NCI-H510A (cell line): Measurements from ENCODE around the gene SIPA1L3.
"Not testable (repeated sequence)": the region's sequence is repeated elsewhere in the genome, so short reads cannot be mapped to it uniquely, and the experiment has no call there.

Experiments used
- DNase-seq: peaks from one replicate; lab custom pipeline; 2025; lab: John Stamatoyannopoulos, UW

Gene SIPA1L3

GRCh38 chr19:38022791-38023670 is 116.0 kb downstream of the SIPA1L3 start:
- DNase-seq, result no peak

DNA sequence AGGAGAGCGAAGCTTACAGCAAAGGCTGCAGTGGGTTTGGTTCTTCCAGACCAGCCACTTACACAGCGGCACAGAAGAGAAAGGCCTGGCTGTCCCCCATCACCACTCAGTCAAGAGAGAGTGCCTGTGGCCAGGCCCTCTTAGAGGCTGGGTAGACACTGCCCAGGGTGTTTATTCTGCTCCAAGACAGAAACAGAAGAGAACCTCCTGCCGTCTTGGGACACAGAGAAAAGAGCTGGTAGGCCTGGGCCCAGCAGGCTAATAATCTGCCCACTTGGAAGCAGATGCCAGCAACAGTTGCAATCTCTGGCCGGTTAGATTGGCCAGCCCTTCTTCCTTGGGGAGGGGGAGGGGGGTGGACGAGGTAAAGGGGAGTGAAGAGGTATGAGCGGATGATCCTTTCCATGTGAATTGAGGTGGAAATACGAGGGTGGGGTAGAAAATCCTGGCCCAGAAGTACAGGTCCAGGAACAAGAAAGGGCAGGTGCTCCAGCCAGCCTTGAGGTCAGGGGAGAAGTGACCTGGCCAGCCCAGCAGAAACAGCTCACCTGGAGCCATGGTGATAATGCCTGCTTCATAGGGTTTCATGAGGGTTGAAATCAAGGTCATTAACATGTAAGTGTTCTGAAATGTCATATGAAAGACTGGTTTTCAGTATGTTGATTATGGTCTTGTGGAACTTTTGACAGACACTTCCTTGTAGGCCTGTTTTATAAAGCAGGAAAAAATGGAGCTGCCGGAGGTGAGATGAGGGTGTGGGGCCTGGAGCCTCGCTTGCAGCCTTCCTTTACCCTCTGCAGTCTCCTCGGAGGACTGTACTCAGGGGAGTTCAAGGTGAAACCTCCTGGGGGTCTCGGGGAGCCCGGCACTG is 116.9 kb downstream of the SIPA1L3 start:
- no peak for DNase-seq

- peak; percentile 78 for DNase-seq
Measured at GRCh38 chr19:38024992-38025908, 118.2 kb downstream of the SIPA1L3 start.

DNA sequence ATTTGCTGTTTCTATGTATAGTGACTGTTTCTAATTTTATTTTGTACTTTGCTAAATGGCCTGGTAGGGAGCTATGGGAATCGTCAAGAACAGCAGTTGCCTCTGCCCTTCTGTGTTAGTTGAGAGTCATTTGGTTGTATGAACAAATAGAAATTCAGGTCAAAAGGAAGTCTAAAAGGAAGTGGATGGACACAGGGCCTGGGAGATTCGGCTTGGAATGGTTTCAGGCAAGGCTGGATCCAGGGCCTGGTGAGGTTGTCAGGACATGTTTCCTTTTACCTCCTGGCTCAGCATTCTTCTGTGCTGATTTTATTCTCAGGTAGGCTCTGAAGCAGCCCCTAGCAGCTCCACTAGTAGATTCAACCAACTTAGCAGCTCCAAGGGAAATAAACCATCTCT is 118.9 kb downstream of the SIPA1L3 start:
- DNase-seq, result no peak

DNA sequence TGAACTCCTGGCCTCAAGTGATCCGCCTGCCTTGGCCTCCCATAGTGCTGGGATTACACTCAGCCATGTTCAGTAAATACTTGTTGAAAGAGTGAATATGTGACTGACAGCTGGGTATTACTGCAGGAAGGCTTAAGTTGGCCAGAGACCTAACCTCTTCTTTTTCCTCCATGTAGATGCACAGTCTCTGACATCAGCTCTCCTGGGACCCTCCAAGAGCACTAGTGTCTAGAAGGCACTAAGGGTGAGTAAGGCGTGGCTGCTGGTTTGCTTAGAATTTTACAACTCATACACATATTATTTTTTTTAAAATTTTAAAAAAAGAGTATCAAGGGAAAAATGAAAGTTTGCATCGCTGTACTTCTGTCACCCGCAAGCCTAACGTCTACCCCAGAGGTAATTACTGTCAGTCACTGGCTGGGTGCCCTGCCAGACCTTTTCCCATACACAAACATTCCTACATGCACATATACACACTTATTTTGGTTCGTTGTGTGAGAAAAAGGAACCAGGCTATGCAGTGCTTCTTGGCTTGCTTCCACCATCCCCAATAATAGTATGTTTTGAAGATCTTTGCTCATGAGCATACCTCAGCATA is 122.0 kb downstream of the SIPA1L3 start:
- no peak for DNase-seq

GRCh38 chr19:38030001-38030400 is 123.0 kb downstream of the SIPA1L3 start:
- not testable (repeated sequence) for DNase-seq

DNA sequence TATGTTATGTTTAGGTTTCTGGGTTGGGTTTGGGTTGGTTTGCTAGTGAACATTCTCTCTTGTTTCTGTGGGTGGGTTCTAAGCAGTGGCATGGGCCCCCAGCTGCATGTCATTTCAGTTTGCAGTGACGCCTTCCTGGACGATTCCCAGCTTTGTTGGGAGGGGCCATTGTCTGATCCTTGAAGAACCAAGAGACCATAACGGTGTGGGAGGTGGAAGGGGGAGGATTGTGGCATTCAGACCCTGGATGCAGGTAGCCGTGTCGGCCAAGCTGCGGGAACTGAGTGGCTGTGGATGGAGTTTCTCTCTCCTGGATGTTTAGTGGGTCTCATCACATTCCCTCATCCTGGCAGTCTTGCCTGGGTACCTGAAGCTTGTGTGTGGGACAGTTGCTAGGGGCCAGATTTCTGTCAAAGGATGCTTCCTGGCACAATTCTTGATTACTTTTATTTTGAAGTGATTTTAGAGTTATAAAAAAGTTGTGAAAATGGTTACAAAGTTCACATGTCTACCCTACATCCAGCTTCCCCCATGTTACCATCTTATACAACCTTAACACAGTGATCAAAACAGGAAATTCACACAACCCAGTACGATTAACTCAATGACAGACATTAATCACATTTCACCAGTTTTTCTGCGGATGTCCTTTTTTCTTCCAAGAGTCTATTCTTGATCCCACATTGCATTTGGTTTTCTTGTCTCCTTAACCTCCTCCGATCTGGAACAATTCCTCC is 123.8 kb downstream of the SIPA1L3 start:
- DNase-seq, result no peak

DNA sequence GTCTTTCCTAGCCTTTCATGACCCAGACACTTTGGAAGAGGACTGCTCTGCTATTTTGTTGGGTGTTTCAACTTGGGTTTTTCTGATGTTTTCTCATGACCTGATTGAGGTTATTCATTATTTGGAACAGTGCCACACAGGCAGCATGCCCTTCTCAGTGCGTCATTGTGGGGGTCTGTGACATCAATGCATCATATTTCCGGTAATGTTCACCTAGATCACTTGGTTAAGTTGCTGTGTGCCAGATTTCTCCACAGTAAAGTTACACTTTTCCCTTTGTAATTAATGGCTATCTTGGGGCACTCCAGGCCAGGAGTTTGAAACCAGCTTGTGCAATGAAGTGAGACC is 124.4 kb downstream of the SIPA1L3 start:
- DNase-seq, result no peak

- DNase-seq, result no peak
Measured at GRCh38 chr19:38032151-38032550, 125.1 kb downstream of the SIPA1L3 start.

- no peak for DNase-seq
Measured at GRCh38 chr19:38032951-38033350, 125.9 kb downstream of the SIPA1L3 start.

GRCh38 chr19:38033658-38034491 is 126.9 kb downstream of the SIPA1L3 start:
- DNase-seq, result no peak

GRCh38 chr19:38034492-38034860 is 127.5 kb downstream of the SIPA1L3 start:
- no peak for DNase-seq

DNA sequence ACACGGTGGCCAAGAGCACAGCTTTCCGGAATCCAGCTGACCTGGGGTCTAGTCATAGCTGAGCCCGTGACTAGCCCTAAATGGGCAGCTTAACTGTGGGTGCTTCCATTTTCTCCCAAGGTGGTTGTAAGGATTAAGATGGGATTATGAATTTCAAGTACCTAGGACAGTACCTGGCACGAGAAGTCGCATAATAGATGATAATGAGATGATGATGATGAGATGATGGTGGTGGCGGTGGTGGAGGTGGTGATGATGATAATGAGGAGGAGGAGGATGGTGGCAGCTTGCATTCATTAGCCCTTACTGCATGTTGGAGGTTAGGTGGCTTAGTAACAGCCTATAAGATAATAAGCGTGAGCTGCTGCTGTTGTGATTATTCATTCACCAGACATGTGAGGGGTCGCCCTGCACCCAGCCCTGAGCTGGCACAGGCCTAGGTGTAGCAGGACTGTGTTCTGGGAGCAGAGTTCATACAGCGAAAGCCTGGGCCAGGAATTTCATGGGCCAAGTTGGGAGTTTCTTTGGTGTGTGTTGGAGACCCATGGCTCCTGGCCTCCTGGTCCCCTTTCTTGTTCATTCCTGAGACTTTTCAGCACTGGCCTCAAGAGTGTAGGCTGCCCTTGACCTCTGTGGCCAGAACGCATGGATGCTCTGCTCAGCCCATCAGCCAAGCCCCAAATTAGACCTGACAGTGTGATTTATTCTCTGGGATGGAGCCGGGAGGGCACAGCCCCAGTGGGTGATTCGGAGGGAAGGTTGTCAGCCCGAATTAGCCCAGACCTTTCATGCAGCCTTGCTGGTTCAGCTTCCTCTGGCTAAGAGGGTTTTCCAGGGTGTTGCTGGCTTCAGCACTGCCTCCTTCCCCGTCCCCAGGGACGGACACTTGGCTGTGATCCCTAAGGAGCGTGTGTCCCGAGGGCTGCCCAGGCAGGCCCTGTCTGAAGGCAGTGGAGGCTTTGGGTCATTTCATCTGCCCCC is 128.8 kb downstream of the SIPA1L3 start:
- no peak for DNase-seq

DNA sequence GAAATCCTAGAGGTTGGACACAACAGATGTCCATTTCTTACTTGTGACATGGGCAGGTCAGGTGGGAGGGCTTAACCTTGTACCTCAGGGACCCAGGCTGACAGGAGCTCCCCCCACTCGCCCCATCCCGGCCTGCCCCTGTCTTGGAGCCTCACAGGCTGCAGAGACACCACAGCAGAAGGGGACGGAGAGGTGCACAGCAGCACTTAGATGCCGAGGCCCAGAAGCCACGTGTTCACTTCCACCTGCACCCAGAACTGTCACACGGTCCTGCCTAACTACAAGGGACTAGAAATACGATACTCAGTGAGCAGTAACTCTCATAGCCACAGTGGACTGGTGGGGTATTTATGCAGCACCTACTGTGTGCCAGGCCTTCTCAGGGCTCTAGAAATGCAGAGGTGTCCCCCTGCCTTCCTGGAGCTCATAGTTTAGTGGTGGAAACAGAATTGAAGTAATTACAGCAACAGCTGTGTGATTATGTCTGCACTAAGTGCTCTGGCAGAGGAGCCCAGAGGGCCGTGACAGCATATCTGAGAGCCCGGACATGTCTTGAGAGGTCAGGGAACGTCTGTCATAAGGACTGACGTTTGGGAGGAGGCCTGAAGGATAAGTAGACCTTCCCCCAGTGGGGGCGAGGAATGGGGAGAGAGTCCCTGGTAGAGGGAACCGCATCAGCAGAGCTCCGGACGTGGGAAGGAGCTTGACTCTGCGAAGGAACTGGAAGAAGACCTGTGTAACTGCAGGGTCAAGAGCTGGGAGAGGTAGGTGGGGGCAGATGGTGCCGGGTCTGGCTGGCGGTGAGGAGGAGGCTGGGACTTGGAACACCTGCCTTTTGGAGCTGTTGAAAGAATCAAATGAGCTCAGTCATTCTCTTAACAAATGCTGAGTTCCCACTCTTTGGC is 130.0 kb downstream of the SIPA1L3 start:
- no peak for DNase-seq

DNA sequence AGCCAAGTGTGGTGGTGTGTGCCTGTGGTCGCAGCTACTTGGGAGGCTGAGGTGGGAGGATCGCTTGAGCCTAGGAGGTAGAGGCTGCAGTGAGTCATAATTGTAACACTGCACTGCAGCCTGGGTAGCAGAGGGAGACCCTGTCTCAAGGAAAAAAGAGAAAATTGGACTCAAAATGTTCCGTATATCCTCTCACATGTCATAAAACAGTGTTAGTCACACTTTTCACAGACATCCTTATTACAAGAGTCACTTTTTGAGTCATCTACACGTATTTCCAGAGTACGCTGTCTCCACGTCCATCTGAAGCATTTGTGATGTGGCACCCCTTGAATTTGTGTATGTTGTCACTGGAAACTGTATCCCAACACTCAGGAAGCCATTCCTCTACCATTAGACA is 133.0 kb downstream of the SIPA1L3 start:
- DNase-seq, result no peak

- no peak for DNase-seq
Measured at GRCh38 chr19:38042132-38042531, 135.1 kb downstream of the SIPA1L3 start.

GRCh38 chr19:38043649-38044144 is 136.7 kb downstream of the SIPA1L3 start:
- no peak for DNase-seq
